Natural killer cell (primary cell): ENCODE measurements around the gene CADM1. TPM values are rescaled to one million over a fixed set of nuclear protein-coding genes. Genes with fewer than 3 reads are reported as not detected.

ENCODE experiments used
- ATAC-seq, 3 donors: fragments of 150-1000 bp in 2 of 3; fragments of 200-7000 bp in 1 of 3; cut with Tn5 transposase; 1 replicate in 1 of 3; 2 replicates in 2 of 3; pipeline ENCODE4 v1.10.0; 2021; ENCODE audit warnings: mild to moderate bottlenecking in 2 of 3, moderate library complexity in 2 of 3
- DNase-seq, 2 donors: peaks; one replicate each; pipeline versions ENCODE4 v3.0.0 to v3.0.0-alpha.2; 2013 to 2021; ENCODE audit warnings: mixed read lengths in 1 of 2
- H3K27ac ChIP-seq: one replicate; pipeline ENCODE4 v1.5.1; 2013; ENCODE audit warnings: mild to moderate bottlenecking, low read length
- H3K27me3 ChIP-seq: one replicate; pipeline ENCODE4 v1.6.1; 2013; ENCODE audit warnings: low read length; ENCODE audit not compliant: control insufficient read depth, insufficient read depth
- H3K36me3 ChIP-seq: one replicate; pipeline ENCODE4 v1.6.1; 2013; ENCODE audit warnings: low read length; ENCODE audit not compliant: control insufficient read depth, insufficient read depth
- H3K4me1 ChIP-seq: one replicate; pipeline ENCODE4 v1.6.1; 2013; ENCODE audit warnings: low read length; ENCODE audit not compliant: control insufficient read depth, insufficient read depth
- H3K4me3 ChIP-seq: one replicate; pipeline ENCODE4 v1.5.1; 2013; ENCODE audit warnings: low read length
- H3K9me3 ChIP-seq: one replicate; pipeline ENCODE4 v1.6.1; 2013; ENCODE audit warnings: low read length; ENCODE audit not compliant: control insufficient read depth, insufficient read depth
- H3K27ac Mint-ChIP-seq, 2 donors: one replicate each; pipeline ENCODE4 v1.8.0; 2022; ENCODE audit warnings: mild to moderate bottlenecking in 2 of 2, mixed read lengths in 2 of 2, moderate library complexity in 1 of 2
- H3K27me3 Mint-ChIP-seq, 2 donors: one replicate each; pipeline ENCODE4 v1.8.0; 2022; ENCODE audit warnings: low read depth in 2 of 2, mixed read lengths in 2 of 2
- H3K36me3 Mint-ChIP-seq: one replicate; pipeline ENCODE4 v1.8.0; 2022; ENCODE audit warnings: mixed read lengths
- H3K4me1 Mint-ChIP-seq, 2 donors: one replicate each; pipeline ENCODE4 v1.8.0; 2022; ENCODE audit warnings: mixed read lengths in 2 of 2
- H3K4me3 Mint-ChIP-seq: one replicate; pipeline ENCODE4 v1.8.0; 2022; ENCODE audit warnings: mild to moderate bottlenecking, moderate library complexity, mixed read lengths
- H3K9me3 Mint-ChIP-seq, 2 donors: one replicate each; pipeline ENCODE4 v1.8.0; 2022; ENCODE audit warnings: mixed read lengths in 2 of 2
- CTCF ChIP-seq: fragments of 200-600 bp; IDR thresholded peaks from one replicate; pipeline ENCODE4 v1.8.0; 2022; ENCODE audit warnings: antibody characterized with exemption
- WGBS: methylation state at CpG from one replicate; pipeline ENCODE4 v1.1.7; 2013; ENCODE audit warnings: missing lambda C conversion rate; ENCODE audit not compliant: insufficient coverage; 5-methylcytosine and 5-hydroxymethylcytosine counted together
- intact Hi-C: fragments of 100-400 bp; cut with micrococcal nuclease; formaldehyde crosslinking; loops from one replicate; pipeline ENCODE4 v1.14.2; 2022
- total RNA-seq, 4 donors: library from RNA; stranded (reverse); fragments of 120-200 nt in 1 of 4; gene quantifications; one replicate each; pipeline versions ENCODE4 v1.2.3 to v1.2.4, GENCODE V29; 2013 to 2022

Gene CADM1
- total RNA-seq, 3 donors from 2014 or later (not counting 1 experiment from before 2014, with no cell fraction given): 3.2 to 4.2 (median 3.9) TPM

- ATAC-seq (no peak), DNase-seq (no peak)
- no peaks in the 10 kb centered on the region for H3K27me3 ChIP-seq
- intact Hi-C loops: no loop called here
- WGBS: 100% methylated on average over 1 of the region's 4 CpGs
- Mint-ChIP-seq H3K9me3 (peaks cover 0 to 3% of the 10 kb centered on the region in 2 donors), H3K4me3 (no peak overlapping the region), H3K27ac (no peak overlapping the region), H3K27me3 (peaks cover 0 to 8% of the 10 kb centered on the region in 2 donors), H3K36me3 (no peaks in the 10 kb centered on the region), H3K4me1 (no peaks in the 10 kb centered on the region)
- no peak overlapping the region for H3K27ac ChIP-seq
- H3K4me3 ChIP-seq: no peak overlapping the region
- no peaks in the 10 kb centered on the region for H3K36me3 ChIP-seq
- no peaks in the 10 kb centered on the region for H3K9me3 ChIP-seq
- no peaks in the 10 kb centered on the region for H3K4me1 ChIP-seq
- TF ChIP-seq CTCF: no peak
These were observed 125.7 kb downstream of the CADM1 start for GRCh38 chr11:115378557-115378956.

GRCh38 chr11:115377882-115378296 is 126.3 kb downstream of the CADM1 start:
- H3K4me1 Mint-ChIP-seq: no peaks in the 10 kb centered on the region
- ATAC-seq (no peak), DNase-seq (no peak)
- Histone ChIP-seq H3K9me3 (no peaks in the 10 kb centered on the region), H3K4me1 (no peaks in the 10 kb centered on the region), H3K27ac (no peak overlapping the region), H3K27me3 (no peaks in the 10 kb centered on the region), H3K4me3 (no peak overlapping the region), H3K36me3 (no peaks in the 10 kb centered on the region)
- peaks cover 0 to 3% of the 10 kb centered on the region in 2 donors for H3K9me3 Mint-ChIP-seq
- no peaks in the 10 kb centered on the region for H3K36me3 Mint-ChIP-seq
- no peak overlapping the region for H3K27ac Mint-ChIP-seq
- no peak for TF ChIP-seq CTCF
- H3K4me3 Mint-ChIP-seq: no peak overlapping the region
- 94% methylated on average over 4 of the region's 4 CpGs for WGBS
- H3K27me3 Mint-ChIP-seq: peaks cover 0 to 4% of the 10 kb centered on the region in 2 donors
- intact Hi-C loops: no loop called here

- ATAC-seq (no peak), DNase-seq (no peak)
- H3K27me3 ChIP-seq: no peaks in the 10 kb centered on the region
- peaks cover 4 to 8% of the 10 kb centered on the region in 2 donors for H3K27me3 Mint-ChIP-seq
- H3K27ac Mint-ChIP-seq: no peak overlapping the region
- no peak overlapping the region for H3K27ac ChIP-seq
- no peaks in the 10 kb centered on the region for H3K36me3 Mint-ChIP-seq
- peaks cover 4% of the 10 kb centered on the region for H3K9me3 ChIP-seq
- TF ChIP-seq CTCF: no peak
- intact Hi-C loops: no loop called here
- no peaks in the 10 kb centered on the region for H3K36me3 ChIP-seq
- no peaks in the 10 kb centered on the region for H3K4me1 ChIP-seq
- peaks cover 0 to 2% of the 10 kb centered on the region in 2 donors for H3K9me3 Mint-ChIP-seq
- no peaks in the 10 kb centered on the region for H3K4me1 Mint-ChIP-seq
- no peak overlapping the region for H3K4me3 Mint-ChIP-seq
- no peak overlapping the region for H3K4me3 ChIP-seq
These were observed 135.6 kb downstream of the CADM1 start for GRCh38 chr11:115368616-115369015.

GRCh38 chr11:115366826-115367225 is 137.4 kb downstream of the CADM1 start:
- no peaks in the 10 kb centered on the region for H3K4me1 Mint-ChIP-seq
- H3K36me3 ChIP-seq: no peaks in the 10 kb centered on the region
- H3K27me3 Mint-ChIP-seq: peaks cover 4 to 8% of the 10 kb centered on the region in 2 donors
- WGBS: 90% methylated on average over 3 of the region's 5 CpGs
- H3K36me3 Mint-ChIP-seq: no peaks in the 10 kb centered on the region
- H3K4me3 ChIP-seq: no peak overlapping the region
- H3K9me3 Mint-ChIP-seq: peaks cover 0 to 2% of the 10 kb centered on the region in 2 donors
- no peak overlapping the region for H3K27ac ChIP-seq
- no peaks in the 10 kb centered on the region for H3K27me3 ChIP-seq
- ATAC-seq (no peak), DNase-seq (no peak)
- H3K27ac Mint-ChIP-seq: no peak overlapping the region
- peaks cover 4% of the 10 kb centered on the region for H3K9me3 ChIP-seq
- no peak for TF ChIP-seq CTCF
- no peaks in the 10 kb centered on the region for H3K4me1 ChIP-seq
- intact Hi-C loops: no loop called here
- H3K4me3 Mint-ChIP-seq: no peak overlapping the region
